HCT116 (cell line): ENCODE data around the gene PRKG1. TPM values are rescaled to one million over a fixed set of nuclear protein-coding genes. Genes with fewer than 3 reads are reported as not detected.
"Not testable (repeated sequence)": the region's sequence is repeated elsewhere in the genome, so short reads cannot be mapped to it uniquely, and the experiment has no call there.

Experiments used
- ATAC-seq: fragments of 200-7000 bp; cut with Tn5 transposase; 2 replicates; pipeline ENCODE4 v1.9.1; 2020; ENCODE audit warnings: mild to moderate bottlenecking, moderate library complexity
- BruUV-seq: library from RNA; stranded (reverse); fragments of 400-500 nt; replicated peaks from 2 replicates; lab custom pipeline; 2021; lab: Mats Ljungman, UMichigan
- CTCF ChIA-PET: fragments of 300-600 bp; sonication (Branson Sonifier 250); formaldehyde crosslinking; loops from one replicate; lab custom pipeline; 2021; ENCODE audit warnings: antibody characterized with exemption; lab: Charles Lee
- POLR2A ChIA-PET: fragments of 300-600, 350-600 bp; sonication (Branson Sonifier 250); formaldehyde crosslinking; loops from one replicate; lab custom pipeline; 2021; ENCODE audit warnings: antibody characterized with exemption; lab: Charles Lee
- RAD21 ChIA-PET, 2 experiments: fragments of 300-600 bp; sonication (Branson Sonifier 250); formaldehyde crosslinking; loops; one replicate each; lab custom pipeline; 2023; ENCODE audit warnings: low total read pairs in 2 of 2; ENCODE audit not compliant: uncharacterized antibody in 2 of 2, unreplicated experiment in 2 of 2, low non-redundant PET in 1 of 2; lab: Charles Lee
- DNase-seq: peaks from one replicate; pipeline ENCODE4 v3.0.0-alpha.2; 2010; ENCODE audit warnings: low read depth, low spot score
- H2AFZ ChIP-seq: fragments of 200-600 bp; shearing (Covaris generic), sonication (generic); 2 replicates; pipeline ENCODE4 v1.6.1; 2017; ENCODE audit warnings: low read depth, mixed run types, mixed read lengths, antibody characterized with exemption, low read length; ENCODE audit not compliant: poor library complexity, severe bottlenecking
- H3K27ac ChIP-seq: 2 replicates; pipeline ENCODE4 v1.5.1; 2012; ENCODE audit warnings: low read depth, low read length
- H3K27me3 ChIP-seq: fragments of 200-600 bp; sonication (generic); 2 replicates; pipeline ENCODE4 v1.6.1; 2016; ENCODE audit warnings: mixed run types, low read length, mixed read lengths; ENCODE audit not compliant: insufficient read depth
- H3K36me3 ChIP-seq, 2 experiments: fragments of 200-500 bp in 1 of 2; fragments of 200-600 bp in 1 of 2; sonication (Bioruptor generic) in 1 of 2; sonication (generic) in 1 of 2; 2 replicates each; pipeline versions ENCODE4 v1.5.1 to v1.6.1; 2014 to 2016; ENCODE audit warnings: low read length in 2 of 2, inconsistent platforms in 1 of 2, mixed read lengths in 1 of 2, mixed run types in 1 of 2; ENCODE audit not compliant: insufficient read depth in 2 of 2, control insufficient read depth in 1 of 2
- H3K4me1 ChIP-seq, 2 experiments: fragments of 200-600 bp in 1 of 2; sonication (generic) in 1 of 2; 2 replicates each; pipeline versions ENCODE4 v1.5.1 to v1.6.1; 2012 to 2017; ENCODE audit warnings: low read length in 2 of 2, inconsistent platforms in 1 of 2, mild to moderate bottlenecking in 1 of 2, mixed read lengths in 1 of 2, mixed run types in 1 of 2, moderate library complexity in 1 of 2; ENCODE audit not compliant: insufficient read depth in 2 of 2, control insufficient read depth in 1 of 2
- H3K4me2 ChIP-seq: fragments of 200-600 bp; sonication (generic); 2 replicates; pipeline ENCODE4 v1.6.1; 2017; ENCODE audit warnings: mixed run types, low read length, mixed read lengths
- H3K4me3 ChIP-seq, 2 experiments: fragments of 200-600 bp in 1 of 2; sonication (generic) in 1 of 2; replicated peaks in 1 of 2; 2 replicates each; pipeline ENCODE4 v1.5.1; 2011 to 2016; ENCODE audit warnings: low read length in 2 of 2, control low read depth in 1 of 2, low read depth in 1 of 2, mild to moderate bottlenecking in 1 of 2, mixed read lengths in 1 of 2, mixed run types in 1 of 2
- H3K79me2 ChIP-seq: fragments of 200-600 bp; sonication (generic); 2 replicates; pipeline ENCODE4 v1.6.1; 2017; ENCODE audit warnings: mild to moderate bottlenecking, mixed run types, low read length, moderate library complexity, mixed read lengths; ENCODE audit not compliant: insufficient read depth
- H3K9ac ChIP-seq: fragments of 200-600 bp; sonication (generic); 2 replicates; pipeline ENCODE4 v1.6.1; 2016; ENCODE audit warnings: low read length, mixed read lengths
- H3K9me2 ChIP-seq: fragments of 200-600 bp; sonication (generic), shearing (Covaris generic); 2 replicates; pipeline ENCODE4 v1.6.1; 2017; ENCODE audit warnings: mixed run types, mild to moderate bottlenecking, moderate library complexity; ENCODE audit not compliant: insufficient read depth
- H3K9me3 ChIP-seq, 2 experiments: fragments of 200-500 bp in 1 of 2; fragments of 200-600 bp in 1 of 2; sonication (Bioruptor generic) in 1 of 2; sonication (generic) in 1 of 2; 2 replicates each; pipeline ENCODE4 v1.6.1; 2014 to 2017; ENCODE audit warnings: low read length in 2 of 2, mixed read lengths in 2 of 2, inconsistent platforms in 1 of 2, low read depth in 1 of 2, mild to moderate bottlenecking in 1 of 2, mixed run types in 1 of 2, moderate library complexity in 1 of 2; ENCODE audit not compliant: control insufficient read depth in 1 of 2, insufficient read depth in 1 of 2
- H4K20me1 ChIP-seq: fragments of 200-600 bp; sonication (generic), shearing (Covaris generic); 2 replicates; pipeline ENCODE4 v1.6.1; 2017; ENCODE audit warnings: mixed run types, mild to moderate bottlenecking, moderate library complexity; ENCODE audit not compliant: insufficient read depth
- ATF3 ChIP-seq: IDR thresholded peaks from 2 replicates; pipeline ENCODE4 v1.6.1; 2012
- CBX3 ChIP-seq: IDR thresholded peaks from 2 replicates; pipeline ENCODE4 v1.6.1; 2012; ENCODE audit warnings: low read depth
- CEBPB ChIP-seq: IDR thresholded peaks from 2 replicates; pipeline ENCODE4 v1.6.1; 2012; ENCODE audit warnings: low read depth
- EGR1 ChIP-seq: IDR thresholded peaks from 2 replicates; pipeline ENCODE4 v1.6.1; 2012; ENCODE audit warnings: low read depth
- JUND ChIP-seq: IDR thresholded peaks from 2 replicates; pipeline ENCODE4 v1.6.1; 2012
- POLR2A ChIP-seq: IDR thresholded peaks from 2 replicates; pipeline ENCODE4 v1.7.0; 2011; ENCODE audit warnings: borderline replicate concordance; ENCODE audit not compliant: insufficient read depth, insufficient read length; ENCODE audit errors: extremely low read depth
- RAD21 ChIP-seq: IDR thresholded peaks from 2 replicates; pipeline ENCODE4 v1.6.1; 2012; ENCODE audit warnings: low read depth, mild to moderate bottlenecking
- REST ChIP-seq: IDR thresholded peaks from 2 replicates; pipeline ENCODE4 v1.6.1; 2012; ENCODE audit warnings: low read depth
- ZBTB33 ChIP-seq: IDR thresholded peaks from 2 replicates; pipeline ENCODE4 v1.6.1; 2011; ENCODE audit warnings: mild to moderate bottlenecking, low read length, moderate library complexity; ENCODE audit not compliant: insufficient replicate concordance; ENCODE audit errors: extremely low read depth
- intact Hi-C: fragments of 100-400 bp; cut with micrococcal nuclease; formaldehyde crosslinking; loops from 2 replicates; pipeline ENCODE4 v1.10.0; 2022
- total RNA-seq: library from RNA; stranded (reverse); gene quantifications from one replicate; pipeline ENCODE4 v1.2.1, GENCODE V29; 2021; ENCODE audit not compliant: unreplicated experiment

The PRKG1 gene
- total RNA-seq, 1 experiment from 2014 or later: 1.4 TPM

GRCh38 chr10:51206500-51206899 lies 132.2 kb downstream of the PRKG1 start:
- no peak overlapping the region for H3K9ac ChIP-seq
- 0 out of 2 replicates have a peak, but pooled peaks cover 27% of the 10 kb centered on the region for H3K27me3 ChIP-seq
- CTCF ChIA-PET: no interaction called here
- no peaks in the 10 kb centered on the region for H3K79me2 ChIP-seq
- H3K4me2 ChIP-seq: no peak overlapping the region
- H3K4me1 ChIP-seq: no peaks in the 10 kb centered on the region
- intact Hi-C loops: no loop called here
- no peaks in the 10 kb centered on the region for H3K9me2 ChIP-seq
- no peak for ATAC-seq
- H3K4me3 ChIP-seq: no peak overlapping the region
- no peak overlapping the region for H3K27ac ChIP-seq
- H3K9me3 ChIP-seq: no peaks in the 10 kb centered on the region
- POLR2A ChIA-PET: no interaction called here
- TF ChIP-seq REST (no peak), JUND (no peak), ZBTB33 (no peak), ATF3 (no peak), EGR1 (no peak), RAD21 (no peak), POLR2A (no peak), CEBPB (no peak), CBX3 (no peak)
- TF ChIP-seq, all 23 proteins: peak for 0
- H3K36me3 ChIP-seq: no peaks in the 10 kb centered on the region
- no peak for DNase-seq
- RAD21 ChIA-PET: no interaction called here
- no TSS peak for BruUV-seq
- H4K20me1 ChIP-seq: no peaks in the 10 kb centered on the region
- H2AFZ ChIP-seq: no peak overlapping the region

- H3K9ac ChIP-seq, DNase-seq, ATAC-seq, H3K4me1 ChIP-seq, BruUV-seq, H3K79me2 ChIP-seq, H3K27me3 ChIP-seq, H3K4me2 ChIP-seq, H3K36me3 ChIP-seq, intact Hi-C loops, H3K27ac ChIP-seq, H3K9me3 ChIP-seq, H2AFZ ChIP-seq, H3K9me2 ChIP-seq, RAD21 ChIA-PET, POLR2A ChIA-PET, H4K20me1 ChIP-seq, H3K4me3 ChIP-seq, CTCF ChIA-PET: not testable (repeated sequence)
These were observed 138.7 kb downstream of the PRKG1 start for GRCh38 chr10:51212937-51213336.
